Measurements from ENCODE around the gene KRTAP5-4.
A peak's percentile ranks its signal among the peaks of the same experiment; 100 is the strongest.
"Not testable (repeated sequence)": the region's sequence is repeated elsewhere in the genome, so short reads cannot be mapped to it uniquely, and the experiment has no call there.

Gene KRTAP5-4

GRCh38 chr11:1575756-1576155, 46.2 kb downstream of the KRTAP5-4 start:
- not testable (repeated sequence) for DNase-seq (ENCODE audit: extremely low spot score, insufficient read length, low read depth); FAIRE-seq

- FAIRE-seq (no peak), DNase-seq (ENCODE audit: extremely low spot score, insufficient read length, low read depth) (no peak)
Observed at GRCh38 chr11:1574933-1575242, 47.0 kb downstream of the KRTAP5-4 start.

- no peak for FAIRE-seq
- peak; percentile 47 for DNase-seq (ENCODE audit: extremely low spot score, insufficient read length, low read depth)
Observed at GRCh38 chr11:1574238-1574932, 47.6 kb downstream of the KRTAP5-4 start.

GRCh38 chr11:1573903-1574237, 48.1 kb downstream of the KRTAP5-4 start:
- DNase-seq (ENCODE audit: extremely low spot score, insufficient read length, low read depth): no peak
- no peak for FAIRE-seq

- FAIRE-seq: no peak
- no peak for DNase-seq (ENCODE audit: extremely low spot score, insufficient read length, low read depth)
Observed at GRCh38 chr11:1573077-1573902, 48.6 kb downstream of the KRTAP5-4 start.

GRCh38 chr11:1572197-1573076, 49.5 kb downstream of the KRTAP5-4 start, which contains the start of gene DUSP8:
TSS of gene DUSP8 (minus strand) at chr11:1572271. CDS start at chr11:1565826, 6,445 bp downstream.
- FAIRE-seq (no peak), DNase-seq (ENCODE audit: extremely low spot score, insufficient read length, low read depth) (peak; percentile 81)

GRCh38 chr11:1571760-1572196, 50.2 kb downstream of the KRTAP5-4 start:
- FAIRE-seq (no peak), DNase-seq (ENCODE audit: extremely low spot score, insufficient read length, low read depth) (no peak)

Measured in GM18507 (cell line).